SW 1271 (cell line): Measurements from ENCODE around the gene COL6A3.
A peak's percentile ranks its signal among the peaks of the same experiment; 100 is the strongest.

ENCODE experiments used
- DNase-seq, 2 experiments: peaks; one replicate each; lab custom pipeline; 2025; lab: John Stamatoyannopoulos, UW

COL6A3 gene

DNA sequence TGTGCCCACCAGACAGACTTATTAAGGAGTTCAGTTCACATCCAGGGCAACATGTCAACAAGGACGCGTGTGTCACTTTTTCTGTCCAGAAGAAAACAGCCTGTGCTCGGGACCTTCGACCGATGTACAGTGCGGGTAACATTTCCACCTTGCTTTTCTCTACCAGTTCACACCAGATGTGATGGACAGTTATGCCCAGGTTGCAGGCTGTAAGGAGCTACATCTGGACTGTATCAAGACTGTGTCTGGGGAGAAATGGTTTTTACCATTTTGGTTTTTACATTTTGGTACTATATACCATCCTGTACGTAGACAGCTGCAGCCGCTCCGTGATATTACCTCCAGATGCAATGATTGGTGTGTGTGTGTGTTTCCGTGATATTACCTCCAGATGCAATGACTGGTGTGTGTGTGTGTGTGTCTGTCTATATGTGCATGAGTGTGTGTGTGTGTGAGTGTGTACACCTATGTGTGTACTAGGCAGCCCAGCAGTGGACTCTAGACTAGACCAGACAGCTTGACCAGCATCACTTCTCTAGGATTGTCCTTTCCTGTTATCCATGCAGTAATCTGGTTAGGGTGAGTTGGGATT lies 118.0 kb downstream of the COL6A3 start:
- DNase-seq, result no peak

DNA sequence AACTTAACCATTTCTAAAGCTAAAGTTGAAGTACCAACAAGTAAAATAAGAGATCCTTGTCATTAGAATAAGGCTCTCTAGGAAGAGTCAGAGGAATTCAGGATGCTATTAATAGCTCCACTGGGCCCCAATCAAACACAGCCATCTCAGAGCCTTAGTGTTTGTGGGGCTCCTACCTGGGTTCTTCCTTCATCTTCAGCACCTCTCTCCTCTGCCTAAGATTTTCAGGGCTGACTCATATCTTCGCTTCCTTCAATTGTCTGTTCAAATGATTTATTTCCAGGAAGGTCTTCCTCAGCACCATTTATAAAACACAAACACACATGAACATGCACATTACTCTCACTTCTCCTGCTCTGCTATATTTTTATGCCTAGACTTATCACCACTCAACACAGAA lies 119.5 kb downstream of the COL6A3 start:
- DNase-seq, result no peak

DNA sequence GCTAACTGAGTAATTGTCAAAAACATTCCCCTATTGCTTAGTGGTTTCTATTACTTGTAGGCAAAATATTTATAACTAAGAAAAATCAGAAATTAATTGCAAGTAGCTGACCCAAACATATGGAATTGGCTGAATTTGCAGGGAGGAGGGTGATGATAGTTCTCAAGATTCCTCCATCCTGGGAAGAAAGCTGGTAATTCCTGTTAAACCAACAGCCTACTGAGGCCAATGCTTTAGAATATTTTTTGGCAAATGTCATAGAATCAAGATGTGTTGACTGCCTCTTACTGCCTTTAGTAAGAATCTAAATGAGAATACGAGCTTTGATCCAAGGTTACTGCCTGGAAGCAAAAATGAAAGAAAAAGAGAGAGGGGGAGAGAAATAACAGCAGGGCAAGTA lies 120.0 kb downstream of the COL6A3 start:
- DNase-seq, result no peak

DNA sequence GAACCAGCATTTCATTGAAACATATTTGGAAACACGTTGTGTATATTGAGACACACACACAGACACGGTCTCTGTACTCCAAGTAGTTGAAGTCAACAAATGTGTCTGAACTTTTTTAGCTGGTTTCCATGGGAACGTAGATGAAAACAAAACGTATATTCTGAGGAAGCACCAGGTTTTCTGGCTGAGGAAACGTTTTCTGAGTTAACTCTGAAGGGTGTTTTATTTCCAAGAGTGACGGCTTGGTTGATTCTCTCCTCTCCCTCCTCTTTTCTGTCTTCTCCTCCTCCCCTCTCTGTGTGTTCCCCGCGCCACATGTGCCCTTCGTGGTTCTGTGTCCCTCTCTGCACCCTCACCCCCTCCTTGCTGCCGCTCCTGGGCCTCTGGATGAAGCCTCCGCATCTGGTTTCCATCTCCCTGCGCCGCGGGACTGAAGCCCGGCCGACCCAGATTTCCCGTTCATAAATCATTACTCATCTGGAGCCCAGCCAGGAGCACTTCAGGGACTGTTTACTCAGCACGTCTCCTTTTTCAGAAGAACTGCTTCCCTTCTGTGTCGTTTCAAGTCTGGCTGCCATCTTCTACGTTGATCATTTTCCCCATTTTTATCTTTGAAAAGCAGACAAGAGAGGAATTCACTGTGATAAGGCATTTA lies 122.7 kb downstream of the COL6A3 start:
- peak; percentile 86 to 92 for DNase-seq

DNA sequence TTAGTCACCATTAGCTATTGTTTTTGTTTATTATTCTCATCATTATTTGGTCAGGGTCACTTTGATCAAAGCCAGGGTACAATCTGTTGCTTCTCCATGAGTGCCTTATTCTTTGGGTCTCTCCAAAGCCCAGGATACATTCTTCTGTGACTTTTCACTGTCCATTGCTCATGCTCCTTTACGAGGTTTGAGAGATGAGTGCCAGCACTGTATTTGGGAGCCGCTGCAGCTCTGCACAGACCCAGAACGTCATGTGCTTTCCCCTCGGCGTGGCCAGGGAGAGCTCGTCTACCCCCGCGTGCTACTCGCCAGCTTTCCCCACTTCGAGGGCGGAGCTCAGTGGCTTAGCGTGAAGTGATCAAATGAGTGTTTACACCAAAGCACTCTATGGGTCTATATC lies 123.7 kb downstream of the COL6A3 start:
- DNase-seq, result no peak

DNA sequence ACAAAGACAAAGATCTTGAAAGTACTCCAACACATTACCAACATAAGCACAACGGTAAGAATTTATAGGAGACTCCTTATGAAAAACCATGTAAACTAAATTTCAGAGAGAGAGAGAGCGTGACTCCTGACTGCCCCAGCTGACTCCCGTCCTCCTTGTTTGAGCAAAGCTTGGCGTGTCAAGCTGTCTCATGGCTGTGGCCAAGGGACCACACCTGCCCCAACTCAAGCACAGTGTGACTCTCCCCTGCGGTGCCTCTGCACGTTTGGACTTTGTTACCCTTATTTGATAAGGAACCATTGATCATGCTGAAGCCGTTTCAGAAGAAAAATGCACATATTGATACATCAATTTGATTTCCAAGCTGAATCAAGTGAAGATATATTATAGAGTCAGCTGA lies 124.8 kb downstream of the COL6A3 start:
- no peak for DNase-seq

DNA sequence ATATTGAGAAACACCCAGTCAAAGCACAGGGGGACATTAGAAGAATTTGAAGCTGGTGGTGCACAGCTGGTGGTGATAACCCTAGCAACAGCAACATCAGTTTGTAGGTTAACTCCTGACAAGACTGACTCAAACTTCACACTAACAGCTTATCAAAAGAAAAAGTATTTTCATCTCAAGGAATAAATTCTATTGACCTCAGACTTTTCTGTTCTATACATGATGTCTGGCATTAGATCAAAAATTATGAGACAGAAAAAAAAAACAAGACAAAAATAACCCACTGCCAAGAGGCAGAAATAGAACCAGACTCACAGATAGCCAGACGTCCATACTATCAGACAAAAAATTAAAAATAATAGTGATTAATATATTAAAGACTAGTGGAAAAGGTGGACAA lies 126.1 kb downstream of the COL6A3 start:
- DNase-seq, result no peak

DNA sequence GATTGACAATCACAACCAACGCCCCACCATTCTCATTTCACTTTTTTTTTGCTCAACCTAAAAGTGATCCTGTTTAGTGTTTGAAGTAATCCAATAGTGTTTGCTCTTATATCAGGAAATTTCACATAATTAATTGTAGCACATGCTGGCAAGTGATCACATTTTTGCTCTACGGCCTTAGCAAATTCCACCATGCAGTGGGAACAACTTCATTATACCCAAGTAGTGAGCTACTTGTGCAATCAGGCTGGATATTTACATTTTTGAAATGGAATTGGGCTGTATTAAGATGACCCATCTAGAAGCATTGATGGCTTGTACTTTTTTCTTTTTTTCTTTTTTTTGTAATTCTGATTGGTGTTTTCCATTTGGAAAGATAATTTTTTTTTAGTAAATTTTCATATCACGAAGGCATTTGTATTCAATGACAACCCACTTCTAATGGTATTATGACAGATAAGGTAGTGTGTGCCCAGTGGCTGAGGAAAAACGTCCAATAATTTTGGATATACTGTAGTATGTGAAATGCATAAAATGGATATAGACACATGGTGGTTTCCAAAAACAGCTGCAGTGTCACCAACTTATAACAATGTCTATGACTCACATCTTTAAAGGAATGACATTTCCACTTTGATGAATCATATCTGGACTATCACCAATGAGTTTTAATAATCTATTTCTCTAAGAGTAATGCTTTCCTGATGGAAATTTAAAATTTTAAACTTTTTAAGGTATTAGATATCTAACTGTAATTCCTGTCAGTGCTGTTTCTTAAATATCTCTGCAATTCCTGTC lies 130.6 kb downstream of the COL6A3 start:
- DNase-seq, result peak in 1 of 2 experiments; percentile 10

DNA sequence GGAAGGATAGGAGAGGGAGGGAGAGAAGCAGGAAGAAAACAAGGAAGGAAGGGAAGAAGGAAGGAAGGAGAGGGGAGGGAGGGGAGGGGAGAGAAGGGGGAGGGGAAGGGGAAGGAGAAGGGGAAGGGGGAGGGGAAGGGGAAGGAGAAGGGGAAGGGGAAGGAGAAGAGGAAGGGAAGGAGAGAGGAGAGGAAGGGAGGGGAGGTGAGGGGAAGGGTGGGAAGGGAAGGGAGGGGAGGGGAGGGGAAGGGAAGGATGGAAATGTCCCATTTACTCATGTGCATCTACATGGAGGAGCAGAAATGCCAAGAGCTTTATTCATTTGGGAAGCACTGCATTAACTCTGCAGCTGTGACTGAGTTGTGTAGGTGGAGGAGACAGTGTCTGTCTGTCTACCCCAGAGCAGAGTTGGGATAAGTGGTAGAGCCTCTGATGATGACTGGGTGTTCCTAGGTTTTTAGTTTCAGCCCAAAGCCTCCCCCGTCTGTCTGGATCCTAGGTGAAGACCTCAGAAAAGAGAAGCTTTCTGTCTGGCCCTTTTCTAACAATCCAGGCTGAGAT lies 131.3 kb downstream of the COL6A3 start:
- no peak for DNase-seq

DNA sequence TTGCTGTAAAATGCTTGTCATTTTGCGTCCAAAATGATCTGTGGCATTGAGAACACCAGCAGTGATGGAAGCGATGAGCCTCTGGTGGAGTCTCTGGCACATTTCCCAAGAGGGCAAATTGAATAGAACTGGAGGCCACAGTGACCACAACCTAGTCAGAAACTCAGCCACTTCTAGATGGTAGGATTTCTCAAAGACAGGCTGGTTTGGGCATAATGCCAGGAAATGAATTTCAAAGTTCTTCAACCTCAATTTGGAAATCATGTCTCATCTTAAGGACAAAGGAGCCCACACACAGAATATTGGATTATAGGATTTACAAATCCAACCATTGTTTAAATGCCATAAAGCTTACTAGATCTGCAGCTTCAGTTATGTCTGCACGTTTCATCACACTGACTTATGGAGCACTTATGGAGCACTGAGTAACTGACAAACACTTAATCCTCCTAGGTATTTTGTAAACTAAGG lies 132.1 kb downstream of the COL6A3 start:
- no peak for DNase-seq

DNA sequence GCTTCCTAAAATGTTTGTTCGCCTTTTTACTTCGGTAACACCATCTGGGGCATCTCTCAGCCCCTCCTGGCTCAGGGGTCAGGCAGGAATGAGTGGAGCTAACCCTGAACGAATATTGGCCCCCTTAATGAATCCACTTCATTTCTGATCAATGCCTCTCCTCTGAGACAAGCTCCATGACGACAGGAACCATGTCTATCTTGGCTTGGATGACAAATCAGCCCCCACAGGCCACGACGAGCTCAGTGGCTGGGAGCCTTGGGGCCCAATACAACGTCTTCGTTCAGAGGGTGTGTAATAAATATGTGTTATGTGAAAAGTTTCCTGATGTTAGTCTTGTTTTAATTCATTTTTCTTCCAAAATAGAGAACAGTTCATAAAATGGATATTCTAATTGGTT lies 133.0 kb downstream of the COL6A3 start:
- DNase-seq, result no peak

DNA sequence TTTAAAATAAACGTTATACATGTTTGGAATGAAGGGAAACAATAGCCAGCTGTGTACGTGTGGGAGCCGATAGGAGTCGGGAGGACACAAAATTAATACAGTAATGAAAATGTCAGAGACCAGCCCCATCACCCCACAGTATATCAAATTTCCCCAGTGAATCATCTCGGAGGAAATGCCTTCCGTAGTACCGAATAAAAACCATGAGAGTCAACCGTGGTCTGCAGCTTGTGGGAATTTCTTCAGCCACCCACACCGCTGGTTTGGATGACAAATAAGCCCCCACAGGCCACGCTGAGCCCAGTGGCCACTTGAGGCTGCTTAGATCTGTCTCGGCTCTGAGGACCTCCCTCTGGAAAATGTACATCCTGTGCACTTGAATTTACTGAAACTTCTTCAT lies 133.7 kb downstream of the COL6A3 start:
- DNase-seq, result no peak

DNA sequence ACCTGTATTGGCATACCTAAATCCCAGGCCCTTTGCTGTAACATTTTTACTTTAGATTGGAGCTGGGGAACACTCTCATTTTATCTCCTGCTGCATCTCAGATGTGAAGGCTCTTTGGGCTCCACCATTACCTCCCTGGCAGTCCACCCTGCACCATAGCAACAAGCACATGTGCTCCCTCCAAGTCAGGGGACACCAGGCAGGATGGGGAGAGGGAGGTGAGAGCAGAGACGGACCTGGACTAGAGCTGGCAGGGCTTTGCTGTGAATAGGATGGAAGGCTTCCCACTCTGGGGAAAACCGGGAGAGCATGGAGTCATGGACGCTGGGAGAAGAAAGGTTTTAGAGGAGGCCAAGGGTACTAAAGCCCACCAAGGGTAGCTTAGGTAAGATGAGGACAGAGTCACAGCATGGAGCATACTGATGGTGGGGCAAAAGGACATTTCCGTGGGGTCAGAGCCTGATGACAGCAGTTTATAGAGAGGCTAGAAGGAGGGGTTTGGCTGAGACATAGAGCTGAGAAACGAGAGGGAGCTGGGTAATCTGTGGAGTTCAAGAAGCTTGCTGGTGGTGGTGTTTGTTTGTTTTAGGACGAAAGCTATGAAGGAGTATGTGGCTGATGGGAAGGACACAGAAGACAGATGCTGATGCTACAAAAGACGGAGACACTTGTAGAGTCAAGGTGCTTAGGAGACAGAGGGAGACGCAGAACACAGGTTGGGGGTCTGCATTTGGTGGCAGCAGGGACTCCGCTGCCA lies 134.8 kb downstream of the COL6A3 start:
- DNase-seq, result no peak

DNA sequence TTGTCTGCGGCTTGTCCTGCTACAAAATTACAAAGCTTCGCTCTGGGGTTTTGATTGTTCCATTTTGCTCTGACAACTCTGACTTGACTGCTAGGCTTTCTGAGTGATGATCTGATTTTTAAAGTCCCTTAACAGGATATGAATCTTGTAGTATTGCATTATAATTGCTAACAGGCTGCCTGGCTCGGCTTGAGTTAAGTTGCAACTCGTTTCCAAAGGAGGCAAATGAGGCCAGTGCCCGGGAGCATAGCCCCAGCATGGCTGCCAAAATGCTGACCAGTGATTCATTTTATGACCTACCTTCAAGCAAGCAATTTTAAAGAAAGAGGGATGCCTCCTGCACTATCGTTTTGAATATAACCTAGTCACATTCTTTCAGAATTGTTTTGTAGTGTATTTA lies 135.4 kb downstream of the COL6A3 start:
- DNase-seq, result no peak

DNA sequence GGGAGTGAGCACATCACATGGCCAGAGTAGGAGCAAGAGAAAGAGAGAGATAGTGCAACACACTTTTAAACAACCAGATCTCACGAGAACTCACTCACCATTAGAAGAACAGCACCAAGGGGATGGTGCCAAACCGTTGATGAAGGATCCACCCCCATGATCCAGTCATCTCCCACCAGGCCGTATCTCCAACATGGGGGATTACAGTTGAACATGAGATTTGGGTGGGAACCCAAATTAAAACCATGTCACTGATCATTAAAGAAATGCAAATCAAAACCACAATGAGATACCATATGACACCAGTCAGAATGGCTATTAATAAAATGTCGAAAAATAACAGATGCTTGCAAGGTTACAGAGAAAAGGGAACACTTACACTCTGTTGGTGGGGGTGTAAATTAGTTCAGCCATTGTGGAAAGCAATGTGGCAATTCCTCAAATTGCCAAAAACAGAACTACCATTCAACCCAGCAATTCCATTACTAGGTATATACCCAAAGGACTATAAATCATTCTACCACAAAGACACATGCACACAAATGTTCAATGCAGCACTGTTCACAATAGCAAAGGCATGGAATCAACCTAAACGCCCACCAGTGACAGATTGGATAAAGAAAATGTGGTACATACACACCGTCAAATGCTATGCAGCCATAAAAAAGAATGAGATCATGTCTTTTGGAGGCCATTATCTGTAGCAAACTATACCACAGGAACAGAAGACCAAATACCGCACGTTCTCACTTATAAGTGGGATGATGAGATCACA lies 137.1 kb downstream of the COL6A3 start:
- no peak for DNase-seq
